ENCODE results near the gene KAZN.

Gene KAZN

GRCh38 chr1:15148004-15148403, 549.5 kb downstream of the KAZN start:
- H2AK5ac ChIP-seq (ENCODE audit: low read length, severe bottlenecking) = no peak overlapping the region
- H2BK120ac ChIP-seq (ENCODE audit: low read depth, low read length) = no peak overlapping the region
- peaks cover 6% of the 10 kb centered on the region for H3K4me1 ChIP-seq (ENCODE audit: control insufficient read depth, insufficient read depth, low read depth, low read length)
- no peaks in the 10 kb centered on the region for H3K9me3 ChIP-seq (ENCODE audit: control insufficient read depth, low read length)
- peaks cover 3% of the 10 kb centered on the region for H3K79me1 ChIP-seq (replicated peaks; ENCODE audit: low read length, poor library complexity, severe bottlenecking)
- H3K36me3 ChIP-seq (ENCODE audit: control insufficient read depth in 1 of 2, insufficient read depth in 2 of 2, low read depth in 1 of 2, low read length in 2 of 2) = no peaks in the 10 kb centered on the region
- H3K9ac ChIP-seq (ENCODE audit: low read length) = no peak overlapping the region
- H3K27me3 ChIP-seq (ENCODE audit: control insufficient read depth in 1 of 2, insufficient read depth in 1 of 2, low read length in 2 of 2) = peaks cover 23 to 68% of the 10 kb centered on the region in 2 experiments
- no peak overlapping the region for H4K8ac ChIP-seq (ENCODE audit: low read length)
- H2BK5ac ChIP-seq (ENCODE audit: low read depth, low read length, poor library complexity, severe bottlenecking) = no peak overlapping the region
- WGBS = 83% methylated on average over 6 of the region's 6 CpGs
- no peak overlapping the region for H4K91ac ChIP-seq (ENCODE audit: low read length)
- DNase-seq = no peak
- no peak overlapping the region for H2BK15ac ChIP-seq (ENCODE audit: low read depth, poor library complexity, severe bottlenecking)
- no peak overlapping the region for H3K27ac ChIP-seq (ENCODE audit: low read length, poor library complexity, severe bottlenecking)
- no peak overlapping the region for H3K4me2 ChIP-seq (ENCODE audit: low read length, poor library complexity, severe bottlenecking)
- H3K4ac ChIP-seq (ENCODE audit: low read depth in 1 of 2, low read length in 2 of 2) = no peak overlapping the region
- H3K23ac ChIP-seq (ENCODE audit: low read length in 2 of 2) = no peak overlapping the region
- H2BK12ac ChIP-seq (ENCODE audit: low read length in 2 of 2) = no peak overlapping the region
- H2AFZ ChIP-seq (ENCODE audit: low read depth, low read length) = no peak overlapping the region
- H3K4me3 ChIP-seq (ENCODE audit: insufficient read depth in 1 of 2, low read depth in 1 of 2, low read length in 2 of 2) = no peak overlapping the region
- H3K14ac ChIP-seq (ENCODE audit: low read length in 2 of 2) = no peak overlapping the region
- H3K18ac ChIP-seq (ENCODE audit: low read depth in 1 of 2, low read length in 2 of 2) = no peak overlapping the region

GRCh38 chr1:15148475-15148874, 550.0 kb downstream of the KAZN start:
- no peaks in the 10 kb centered on the region for H3K36me3 ChIP-seq (ENCODE audit: control insufficient read depth in 1 of 2, insufficient read depth in 2 of 2, low read depth in 1 of 2, low read length in 2 of 2)
- H3K18ac ChIP-seq (ENCODE audit: low read depth in 1 of 2, low read length in 2 of 2) = no peak overlapping the region
- H3K79me1 ChIP-seq (replicated peaks; ENCODE audit: low read length, poor library complexity, severe bottlenecking) = peaks cover 3% of the 10 kb centered on the region
- H3K23ac ChIP-seq (ENCODE audit: low read length in 2 of 2) = no peak overlapping the region
- H3K4me2 ChIP-seq (ENCODE audit: low read length, poor library complexity, severe bottlenecking) = no peak overlapping the region
- H4K91ac ChIP-seq (ENCODE audit: low read length) = no peak overlapping the region
- H2BK15ac ChIP-seq (ENCODE audit: low read depth, poor library complexity, severe bottlenecking) = no peak overlapping the region
- H3K9me3 ChIP-seq (ENCODE audit: control insufficient read depth, low read length) = no peaks in the 10 kb centered on the region
- no peak overlapping the region for H2AK5ac ChIP-seq (ENCODE audit: low read length, severe bottlenecking)
- no peak overlapping the region for H2BK12ac ChIP-seq (ENCODE audit: low read length in 2 of 2)
- WGBS = 80% methylated on average over 9 of the region's 9 CpGs
- H3K14ac ChIP-seq (ENCODE audit: low read length in 2 of 2) = no peak overlapping the region
- H3K4ac ChIP-seq (ENCODE audit: low read depth in 1 of 2, low read length in 2 of 2) = no peak overlapping the region
- H3K9ac ChIP-seq (ENCODE audit: low read length) = no peak overlapping the region
- no peak overlapping the region for H3K4me3 ChIP-seq (ENCODE audit: insufficient read depth in 1 of 2, low read depth in 1 of 2, low read length in 2 of 2)
- no peak for DNase-seq
- peaks cover 8% of the 10 kb centered on the region for H3K4me1 ChIP-seq (ENCODE audit: control insufficient read depth, insufficient read depth, low read depth, low read length)
- H4K8ac ChIP-seq (ENCODE audit: low read length) = no peak overlapping the region
- H2BK5ac ChIP-seq (ENCODE audit: low read depth, low read length, poor library complexity, severe bottlenecking) = no peak overlapping the region
- H3K27me3 ChIP-seq (ENCODE audit: control insufficient read depth in 1 of 2, insufficient read depth in 1 of 2, low read length in 2 of 2) = peaks cover 23 to 68% of the 10 kb centered on the region in 2 experiments
- H2BK120ac ChIP-seq (ENCODE audit: low read depth, low read length) = no peak overlapping the region
- H3K27ac ChIP-seq (ENCODE audit: low read length, poor library complexity, severe bottlenecking) = no peak overlapping the region
- no peak overlapping the region for H2AFZ ChIP-seq (ENCODE audit: low read depth, low read length)

- H2BK15ac ChIP-seq (ENCODE audit: low read depth, poor library complexity, severe bottlenecking) = no peak overlapping the region
- peaks cover 8% of the 10 kb centered on the region for H3K4me1 ChIP-seq (ENCODE audit: control insufficient read depth, insufficient read depth, low read depth, low read length)
- H3K36me3 ChIP-seq (ENCODE audit: control insufficient read depth in 1 of 2, insufficient read depth in 2 of 2, low read depth in 1 of 2, low read length in 2 of 2) = no peaks in the 10 kb centered on the region
- 0% methylated on average over 1 of the region's 1 CpG for WGBS
- no peak overlapping the region for H3K14ac ChIP-seq (ENCODE audit: low read length in 2 of 2)
- H3K4ac ChIP-seq (ENCODE audit: low read depth in 1 of 2, low read length in 2 of 2) = no peak overlapping the region
- no peaks in the 10 kb centered on the region for H3K9me3 ChIP-seq (ENCODE audit: control insufficient read depth, low read length)
- H3K79me1 ChIP-seq (replicated peaks; ENCODE audit: low read length, poor library complexity, severe bottlenecking) = peaks cover 3% of the 10 kb centered on the region
- H2BK12ac ChIP-seq (ENCODE audit: low read length in 2 of 2) = no peak overlapping the region
- DNase-seq = no peak
- no peak overlapping the region for H3K4me2 ChIP-seq (ENCODE audit: low read length, poor library complexity, severe bottlenecking)
- no peak overlapping the region for H2BK120ac ChIP-seq (ENCODE audit: low read depth, low read length)
- H2BK5ac ChIP-seq (ENCODE audit: low read depth, low read length, poor library complexity, severe bottlenecking) = no peak overlapping the region
- H4K8ac ChIP-seq (ENCODE audit: low read length) = no peak overlapping the region
- no peak overlapping the region for H2AK5ac ChIP-seq (ENCODE audit: low read length, severe bottlenecking)
- peaks cover 23 to 68% of the 10 kb centered on the region in 2 experiments for H3K27me3 ChIP-seq (ENCODE audit: control insufficient read depth in 1 of 2, insufficient read depth in 1 of 2, low read length in 2 of 2)
- H3K23ac ChIP-seq (ENCODE audit: low read length in 2 of 2) = no peak overlapping the region
- H2AFZ ChIP-seq (ENCODE audit: low read depth, low read length) = no peak overlapping the region
- H4K91ac ChIP-seq (ENCODE audit: low read length) = no peak overlapping the region
- H3K18ac ChIP-seq (ENCODE audit: low read depth in 1 of 2, low read length in 2 of 2) = no peak overlapping the region
- H3K4me3 ChIP-seq (ENCODE audit: insufficient read depth in 1 of 2, low read depth in 1 of 2, low read length in 2 of 2) = no peak overlapping the region
- H3K9ac ChIP-seq (ENCODE audit: low read length) = no peak overlapping the region
- no peak overlapping the region for H3K27ac ChIP-seq (ENCODE audit: low read length, poor library complexity, severe bottlenecking)
Observed at GRCh38 chr1:15148941-15149340, 550.5 kb downstream of the KAZN start.

GRCh38 chr1:15150376-15150775, 551.9 kb downstream of the KAZN start:
- H3K27ac ChIP-seq (ENCODE audit: low read length, poor library complexity, severe bottlenecking) = no peak overlapping the region
- H3K4me3 ChIP-seq (ENCODE audit: insufficient read depth in 1 of 2, low read depth in 1 of 2, low read length in 2 of 2) = no peak overlapping the region
- no peak overlapping the region for H2BK120ac ChIP-seq (ENCODE audit: low read depth, low read length)
- H3K4me1 ChIP-seq (ENCODE audit: control insufficient read depth, insufficient read depth, low read depth, low read length) = peaks cover 17% of the 10 kb centered on the region
- peaks cover 23 to 69% of the 10 kb centered on the region in 2 experiments for H3K27me3 ChIP-seq (ENCODE audit: control insufficient read depth in 1 of 2, insufficient read depth in 1 of 2, low read length in 2 of 2)
- no peak overlapping the region for H2BK12ac ChIP-seq (ENCODE audit: low read length in 2 of 2)
- H3K79me1 ChIP-seq (replicated peaks; ENCODE audit: low read length, poor library complexity, severe bottlenecking) = peaks cover 12% of the 10 kb centered on the region
- H3K14ac ChIP-seq (ENCODE audit: low read length in 2 of 2) = no peak overlapping the region
- no peak overlapping the region for H2AFZ ChIP-seq (ENCODE audit: low read depth, low read length)
- no peak overlapping the region for H4K91ac ChIP-seq (ENCODE audit: low read length)
- H2AK5ac ChIP-seq (ENCODE audit: low read length, severe bottlenecking) = no peak overlapping the region
- H3K9me3 ChIP-seq (ENCODE audit: control insufficient read depth, low read length) = no peaks in the 10 kb centered on the region
- no peak overlapping the region for H3K9ac ChIP-seq (ENCODE audit: low read length)
- no peak overlapping the region for H3K4ac ChIP-seq (ENCODE audit: low read depth in 1 of 2, low read length in 2 of 2)
- WGBS = 95% methylated on average over 3 of the region's 3 CpGs
- H3K23ac ChIP-seq (ENCODE audit: low read length in 2 of 2) = no peak overlapping the region
- no peak overlapping the region for H2BK15ac ChIP-seq (ENCODE audit: low read depth, poor library complexity, severe bottlenecking)
- H3K18ac ChIP-seq (ENCODE audit: low read depth in 1 of 2, low read length in 2 of 2) = no peak overlapping the region
- H2BK5ac ChIP-seq (ENCODE audit: low read depth, low read length, poor library complexity, severe bottlenecking) = no peak overlapping the region
- no peak overlapping the region for H3K4me2 ChIP-seq (ENCODE audit: low read length, poor library complexity, severe bottlenecking)
- DNase-seq = no peak
- no peak overlapping the region for H4K8ac ChIP-seq (ENCODE audit: low read length)
- H3K36me3 ChIP-seq (ENCODE audit: control insufficient read depth in 1 of 2, insufficient read depth in 2 of 2, low read depth in 1 of 2, low read length in 2 of 2) = no peaks in the 10 kb centered on the region
